ENCODE measurements around the gene EFNB2.

Gene EFNB2

DNA sequence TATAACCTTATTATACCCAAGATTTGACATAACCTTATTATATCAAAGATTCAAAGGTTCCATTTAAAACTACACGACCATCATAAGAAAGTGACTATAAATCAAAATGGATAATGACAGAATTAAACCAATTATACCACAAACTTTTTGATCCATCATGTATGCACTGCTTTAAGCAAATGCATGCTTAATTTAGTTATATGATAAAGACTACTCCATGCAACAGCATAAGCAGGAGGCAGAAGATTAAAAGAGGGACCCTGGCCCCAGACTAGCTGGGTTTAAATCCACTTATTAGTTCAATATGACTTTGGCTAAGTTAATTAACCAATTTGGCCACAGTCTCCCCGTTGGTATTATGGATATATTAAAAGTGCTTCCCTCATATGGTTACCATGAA, 11.4 kb downstream of the EFNB2 start:
- no peak for DNase-seq

DNA sequence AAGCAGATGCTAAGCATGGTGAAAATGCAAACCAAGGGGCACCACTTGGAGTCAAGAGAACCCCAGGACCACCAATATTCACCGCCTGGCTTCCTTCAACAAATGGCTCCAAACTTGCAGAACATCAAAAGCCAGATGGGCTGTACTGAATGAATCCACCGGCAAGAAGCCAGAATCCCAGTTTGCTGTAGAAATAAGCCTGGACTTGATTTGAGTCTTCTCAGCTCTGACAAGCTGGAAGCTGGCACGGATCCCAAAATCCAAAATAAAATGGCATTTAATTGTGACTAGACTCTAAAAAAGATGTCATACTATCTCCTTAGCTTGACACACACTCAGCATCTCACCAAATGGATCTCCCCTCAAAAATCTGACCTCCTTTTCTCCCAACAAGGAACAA, 11.9 kb downstream of the EFNB2 start:
- no peak for DNase-seq

DNA sequence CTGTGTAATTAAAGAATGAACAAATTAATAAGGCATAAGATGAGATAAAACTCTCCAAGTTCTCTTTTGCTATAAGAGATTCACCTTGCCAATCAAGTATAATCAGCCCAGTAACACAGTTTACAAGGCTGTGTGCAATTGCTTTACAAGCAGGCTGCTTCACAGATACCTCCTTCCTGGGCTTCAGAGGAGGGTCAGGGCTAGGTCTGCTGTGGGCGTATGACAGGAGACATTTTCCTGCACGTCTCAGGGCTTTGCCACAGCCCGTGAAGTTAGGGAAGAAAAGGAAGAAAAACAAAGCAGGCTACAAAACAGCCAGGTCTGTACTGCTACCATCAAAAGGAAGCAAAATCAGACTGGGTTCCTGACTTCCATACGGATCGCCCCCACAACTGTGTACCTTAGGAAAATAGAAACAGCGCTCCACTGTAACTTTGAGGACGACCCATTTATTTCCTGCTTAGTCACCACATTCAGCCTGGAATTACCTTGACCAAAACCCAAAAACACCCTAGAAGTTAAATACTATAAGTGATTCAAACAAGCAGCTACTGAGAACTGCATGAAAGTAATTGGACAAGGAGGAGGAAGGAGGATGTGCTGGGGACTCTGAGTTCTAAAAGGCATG, 12.4 kb downstream of the EFNB2 start:
- no peak for DNase-seq

DNA sequence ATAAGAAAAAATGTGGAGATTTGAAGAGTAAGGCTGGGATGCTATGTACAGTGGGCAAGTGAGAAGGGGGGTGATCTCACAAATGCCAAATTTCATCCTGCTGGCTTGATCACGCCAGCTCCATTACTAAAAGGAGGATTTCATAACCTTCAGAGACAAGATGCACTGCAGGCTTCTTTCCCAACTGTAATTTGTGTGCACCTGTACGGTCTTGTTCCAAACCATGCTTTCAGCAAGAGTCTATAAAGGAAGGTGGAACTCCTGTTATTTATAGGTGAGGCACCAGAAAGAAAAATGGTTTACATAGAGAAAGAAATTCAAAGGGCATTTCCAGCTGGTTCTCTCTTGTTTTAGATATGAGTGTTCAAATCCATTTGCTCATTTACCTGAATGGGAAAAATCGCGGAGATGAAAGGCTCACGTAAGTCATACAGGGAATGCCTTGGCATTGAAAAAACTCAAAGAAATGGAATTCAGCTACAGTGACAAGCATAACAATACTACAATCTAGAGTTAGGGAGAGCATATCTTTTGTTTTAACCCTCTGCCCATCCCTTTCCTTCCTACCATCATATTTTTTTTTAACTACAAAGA, 13.3 kb downstream of the EFNB2 start:
- DNase-seq, result no peak

DNA sequence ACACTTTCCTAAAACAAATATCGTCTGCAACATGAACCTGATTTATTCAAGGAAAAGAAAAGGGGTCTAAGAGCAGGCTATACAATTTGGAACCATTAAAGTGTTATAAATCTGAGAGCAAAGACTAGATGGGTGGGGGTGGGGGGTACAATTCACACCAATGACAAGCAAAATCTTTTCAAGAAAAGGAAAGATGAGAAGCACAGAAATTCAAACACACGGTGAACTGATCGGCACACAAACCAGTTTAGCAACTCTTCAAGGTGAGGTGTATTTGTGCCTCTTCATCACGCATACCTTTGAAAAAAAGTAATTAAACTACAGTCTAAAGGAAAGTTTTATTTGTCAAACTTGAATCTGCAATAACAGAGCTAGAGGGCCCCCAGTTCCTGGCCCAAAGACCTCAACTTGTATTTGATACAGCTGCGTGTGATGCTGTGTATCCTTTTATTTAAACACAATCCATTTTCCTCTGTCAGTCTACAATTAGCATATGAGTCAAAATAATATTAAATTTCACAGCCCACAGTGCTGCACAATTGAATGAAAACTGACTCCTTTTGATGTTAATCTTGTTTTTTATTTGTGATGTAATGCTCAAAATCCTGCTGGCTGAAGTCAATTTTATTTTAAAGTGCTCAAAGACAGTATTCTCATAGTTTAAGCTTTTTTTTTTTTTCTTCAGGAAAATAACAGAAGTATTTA, 14.2 kb downstream of the EFNB2 start:
- no peak for DNase-seq

DNA sequence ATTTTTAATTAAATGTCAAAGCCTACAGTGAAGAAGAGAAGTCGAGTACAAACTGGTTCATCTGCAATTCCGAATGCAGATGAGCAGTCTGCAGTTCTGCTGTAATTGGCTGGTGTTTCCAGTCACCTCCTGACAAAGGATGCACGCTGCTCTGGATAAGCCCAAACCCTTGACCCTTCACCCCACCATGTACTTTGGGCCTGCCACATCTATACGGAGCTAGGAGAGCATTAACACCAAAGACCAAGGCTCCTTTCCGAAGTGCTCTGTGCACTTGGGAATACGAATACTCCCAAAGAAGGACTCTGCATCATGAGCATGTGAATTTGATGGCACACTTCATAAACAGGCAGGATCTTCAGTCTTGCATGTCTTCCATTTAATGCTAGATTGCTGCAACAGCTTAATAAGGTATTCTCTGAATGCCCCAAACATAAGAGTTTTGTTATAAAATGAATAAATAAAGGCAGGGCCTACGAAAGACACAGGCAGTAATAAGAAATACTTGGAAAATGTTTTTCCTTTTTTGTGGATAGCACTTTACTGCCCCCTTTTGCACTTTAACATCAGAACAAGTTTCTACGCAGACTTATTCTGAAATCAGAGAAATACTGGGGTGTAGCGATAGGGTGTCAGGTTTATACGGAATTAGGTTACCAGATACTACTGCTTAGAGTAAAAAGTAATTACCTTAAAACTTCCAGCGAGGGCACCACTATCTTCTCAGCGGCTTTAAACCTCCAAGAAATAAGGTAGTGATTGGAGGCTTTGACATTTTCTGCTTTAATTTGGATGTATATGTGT, 15.0 kb downstream of the EFNB2 start:
- no peak for DNase-seq

DNA sequence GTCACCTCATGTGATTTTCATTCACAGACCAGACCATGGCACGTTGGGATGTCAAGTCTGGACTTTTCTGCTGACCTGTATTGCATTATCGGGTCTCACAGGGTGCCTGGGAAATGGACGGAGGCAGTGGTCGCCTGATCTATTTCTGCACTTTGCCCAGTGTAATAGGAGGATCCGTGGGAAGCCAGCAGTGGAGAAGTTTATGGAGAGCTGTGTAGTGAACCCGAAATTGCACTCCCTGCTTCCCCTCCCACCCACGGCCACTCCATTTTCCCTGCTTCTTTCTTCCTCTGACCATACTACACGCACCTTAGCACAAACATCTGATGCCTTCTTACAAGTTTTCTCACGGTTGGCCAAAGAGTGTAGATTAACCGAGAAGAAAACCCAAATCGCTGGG, 16.9 kb downstream of the EFNB2 start:
- DNase-seq, result no peak

DNA sequence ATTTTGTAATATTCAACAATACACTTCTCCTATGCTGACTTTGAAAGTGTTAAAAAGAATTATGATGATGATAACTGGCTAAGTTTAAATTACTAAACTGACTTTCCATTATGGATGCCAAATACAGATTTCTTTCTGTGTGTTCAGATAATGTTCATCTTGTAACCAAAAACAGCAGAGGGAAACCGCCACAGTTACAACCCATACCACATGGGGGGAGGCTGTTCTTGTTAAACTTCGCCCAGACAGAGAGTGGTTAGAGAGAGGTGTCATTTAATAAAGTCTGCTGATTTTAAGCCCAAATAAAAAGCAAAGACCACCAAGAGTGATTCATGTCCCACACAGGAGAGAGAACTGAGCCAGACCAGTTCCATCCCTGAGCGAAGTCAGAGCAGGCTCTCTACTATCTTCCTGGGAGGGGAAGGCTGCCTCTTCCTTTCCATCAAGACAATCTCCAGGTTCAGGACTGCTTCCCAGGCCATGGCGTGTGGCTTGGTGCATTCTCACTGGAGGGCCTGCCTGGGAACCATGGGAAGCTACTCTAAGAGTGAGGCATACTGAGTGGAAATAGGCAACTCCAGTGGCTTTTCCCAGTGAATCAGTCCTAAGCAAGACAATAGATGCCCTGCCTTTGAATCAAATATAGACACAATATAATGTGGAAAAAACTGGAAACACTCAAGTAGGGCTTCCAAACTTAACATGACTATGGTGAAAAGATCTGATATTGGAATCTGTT, 18.2 kb downstream of the EFNB2 start:
- no peak for DNase-seq

DNA sequence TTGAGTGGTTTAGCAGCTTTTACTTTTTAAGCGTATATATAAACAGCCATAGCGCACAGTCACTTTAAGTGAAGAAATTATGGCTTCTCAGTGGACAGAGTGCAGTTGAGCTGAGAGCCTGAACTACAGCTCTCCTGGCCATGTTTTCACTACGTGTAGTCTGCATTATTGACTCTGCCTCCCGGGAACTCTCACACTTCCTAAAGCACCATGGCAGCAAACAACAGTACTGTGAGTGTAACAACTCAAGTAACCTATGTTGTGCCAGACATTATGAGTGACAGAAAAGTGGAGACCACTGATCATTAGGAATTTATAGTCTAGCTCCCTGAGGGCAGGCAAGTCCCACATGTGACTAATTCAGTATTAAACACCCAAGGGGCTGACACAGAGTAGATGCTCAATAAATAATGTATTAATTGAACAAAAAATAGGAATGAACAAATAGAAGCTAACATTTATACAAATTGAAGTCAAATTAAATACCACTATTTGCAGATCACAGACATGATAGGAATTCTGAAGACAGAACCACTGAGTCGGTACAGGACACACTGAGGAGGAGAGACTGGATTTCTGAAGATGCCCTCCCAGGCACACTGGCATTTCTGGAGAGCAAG, 19.7 kb downstream of the EFNB2 start:
- no peak for DNase-seq

DNA sequence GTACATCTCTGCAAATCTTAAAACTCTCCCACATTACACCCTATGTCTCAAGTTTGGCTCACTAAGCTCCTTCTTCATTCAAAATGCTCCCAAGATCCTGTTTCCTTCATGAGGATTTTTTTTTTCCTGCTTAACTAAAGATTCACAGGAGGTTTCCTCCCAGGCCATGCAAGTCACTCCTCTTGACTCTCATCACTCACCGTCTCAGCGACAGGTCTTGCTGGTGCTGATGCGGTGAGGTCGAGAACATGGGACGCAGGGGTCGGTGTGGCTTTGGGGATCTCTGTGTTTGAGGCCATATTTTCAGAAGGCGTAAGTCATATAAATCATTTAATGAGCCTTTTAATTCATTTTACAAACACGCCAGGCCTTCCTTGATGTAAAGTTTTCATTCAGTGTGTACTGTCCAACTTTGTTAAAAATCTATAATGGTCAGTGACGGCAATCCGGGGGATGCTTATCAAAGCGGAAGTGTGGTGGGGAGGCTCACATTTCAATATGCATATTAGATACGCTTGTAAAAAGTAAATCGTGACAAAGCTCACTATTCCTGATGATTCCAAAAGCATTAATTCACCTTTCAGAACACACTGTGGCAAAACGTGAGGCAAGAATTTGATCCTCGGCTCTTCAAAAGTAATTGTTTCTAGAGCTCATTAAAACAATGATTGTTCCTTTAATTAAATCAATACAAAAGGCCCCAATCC, 20.4 kb downstream of the EFNB2 start:
- DNase-seq, result no peak

DNA sequence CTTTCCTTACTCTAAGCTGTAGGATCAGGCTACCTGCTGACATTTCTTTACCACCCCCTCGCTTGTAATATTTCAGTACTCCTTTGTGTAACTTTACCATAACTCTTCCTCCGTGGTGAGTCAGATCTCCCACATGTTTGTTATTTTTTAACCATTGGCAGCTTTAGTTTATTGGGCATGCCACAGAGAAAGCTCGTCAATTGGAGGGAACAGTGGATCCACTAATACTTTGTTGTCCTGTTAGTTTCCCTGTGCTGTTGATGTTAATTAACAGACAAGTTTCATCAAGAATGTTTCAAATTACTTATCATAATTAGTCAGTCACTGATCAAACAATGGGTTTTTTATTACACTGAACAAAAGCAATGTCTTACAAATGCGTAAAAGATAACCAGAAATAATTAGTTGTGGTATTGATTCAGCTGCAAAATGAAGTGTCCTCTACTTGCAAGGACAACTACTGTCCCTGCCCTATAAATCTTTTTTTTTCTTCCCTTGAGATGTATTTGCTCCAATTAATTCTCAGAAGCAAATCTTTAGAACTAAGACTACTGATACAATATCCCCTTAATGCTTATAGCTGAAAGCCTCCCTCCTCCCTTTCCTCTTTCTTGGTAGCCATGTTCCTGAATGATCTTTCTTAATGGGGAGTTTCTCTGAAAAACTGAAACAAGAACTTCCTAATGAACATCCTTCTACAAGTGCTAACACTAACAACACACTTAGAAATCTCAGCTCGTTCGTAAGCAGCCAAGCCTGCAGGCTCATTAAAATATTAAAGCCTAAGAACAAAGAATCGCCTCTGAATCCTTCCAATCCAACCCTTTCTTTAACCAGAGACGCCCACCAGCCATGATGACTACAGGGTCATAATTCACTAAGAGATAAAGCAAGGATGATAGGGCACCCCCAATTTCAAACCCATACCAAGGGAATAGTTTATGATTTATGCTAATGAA, 22.2 kb downstream of the EFNB2 start:
- no peak for DNase-seq

DNA sequence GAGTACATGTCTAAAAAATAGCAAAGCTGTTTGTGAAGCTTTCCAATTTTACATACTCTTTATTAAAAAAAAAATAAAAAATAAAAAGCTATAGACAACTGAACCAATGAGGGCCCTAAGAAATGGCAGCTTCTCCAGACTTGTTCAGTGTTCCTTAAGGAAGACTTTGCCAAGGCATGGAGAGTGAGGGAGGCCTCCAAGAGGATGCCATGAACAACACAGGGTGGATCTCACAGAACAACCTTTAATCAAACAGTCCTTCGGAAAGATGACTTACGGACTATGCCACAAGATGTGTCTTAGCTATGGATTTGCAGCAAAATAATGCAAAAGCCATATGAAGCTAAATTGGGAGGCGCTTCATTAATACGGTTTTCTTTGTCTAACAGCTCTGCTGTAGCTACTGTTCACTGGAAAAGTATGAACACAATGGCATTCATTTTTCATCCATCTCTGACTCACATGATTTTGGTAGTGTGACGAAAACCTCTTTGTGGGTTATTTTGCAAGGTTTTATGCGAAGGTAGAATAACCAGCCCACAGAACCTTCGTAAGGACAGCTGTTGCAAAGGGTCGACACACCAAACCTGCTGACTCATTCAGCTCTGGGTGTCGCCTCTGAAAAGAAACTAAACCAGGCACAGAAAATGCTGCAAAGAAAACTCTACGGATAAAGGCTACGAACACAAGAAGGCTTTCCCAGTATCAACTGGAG, 27.7 kb downstream of the EFNB2 start:
- no peak for DNase-seq

DNA sequence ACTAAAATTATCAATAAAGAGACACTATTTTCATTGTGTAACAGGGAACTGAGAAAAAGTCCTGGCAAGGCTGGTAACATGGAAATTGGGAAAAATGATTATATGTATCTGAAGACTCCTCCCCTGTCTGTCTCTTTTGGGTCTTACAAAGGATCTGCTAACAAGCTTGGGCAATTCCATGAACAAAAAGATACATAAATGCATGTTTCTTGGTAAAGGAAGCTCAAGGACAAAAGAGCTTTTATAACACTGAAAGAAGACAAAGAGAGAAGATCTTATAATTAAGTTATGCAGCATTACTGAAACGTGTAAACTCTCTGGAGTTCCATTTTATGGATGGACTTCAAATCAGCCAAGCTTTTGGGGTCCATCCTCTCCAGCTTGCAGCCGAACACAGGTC, 29.2 kb downstream of the EFNB2 start:
- no peak for DNase-seq

DNA sequence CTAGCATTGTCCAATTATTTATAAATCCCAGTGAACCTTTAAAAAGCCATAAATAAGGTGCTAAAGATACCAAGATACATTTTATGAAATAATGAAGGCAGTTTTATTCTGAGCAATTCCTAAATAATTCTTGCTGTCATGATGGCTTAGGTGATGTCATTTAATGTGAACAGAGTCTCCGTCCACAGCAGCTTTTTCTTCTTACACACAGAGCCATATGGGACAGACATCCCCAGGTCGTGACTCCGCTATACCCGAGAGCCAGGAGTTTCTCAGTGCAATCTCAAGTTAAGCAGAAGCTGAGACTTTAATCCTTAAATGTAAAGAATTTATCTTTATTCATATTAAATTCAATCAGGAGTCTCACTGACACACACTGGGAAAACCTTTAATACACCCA, 29.7 kb downstream of the EFNB2 start:
- DNase-seq, result no peak

DNA sequence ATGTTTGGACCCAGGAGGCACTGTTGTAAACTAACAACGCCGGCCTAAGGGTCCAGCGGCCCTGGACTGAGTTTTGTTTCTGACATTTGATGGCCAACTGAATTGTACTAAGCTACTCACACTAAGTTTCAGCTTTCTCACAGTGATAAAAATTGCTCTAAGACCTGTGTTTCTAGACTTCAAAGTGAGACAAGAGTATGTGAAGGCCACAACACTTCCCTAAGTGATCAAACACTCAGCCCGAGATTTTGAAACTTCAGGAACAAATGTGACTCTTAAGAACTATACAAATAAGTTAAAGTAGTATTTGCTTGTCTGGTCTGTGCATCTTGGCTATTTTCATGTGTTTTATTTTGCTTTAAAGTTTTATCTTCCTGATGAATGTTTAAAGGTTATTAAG, 30.2 kb downstream of the EFNB2 start:
- DNase-seq, result no peak

DNA sequence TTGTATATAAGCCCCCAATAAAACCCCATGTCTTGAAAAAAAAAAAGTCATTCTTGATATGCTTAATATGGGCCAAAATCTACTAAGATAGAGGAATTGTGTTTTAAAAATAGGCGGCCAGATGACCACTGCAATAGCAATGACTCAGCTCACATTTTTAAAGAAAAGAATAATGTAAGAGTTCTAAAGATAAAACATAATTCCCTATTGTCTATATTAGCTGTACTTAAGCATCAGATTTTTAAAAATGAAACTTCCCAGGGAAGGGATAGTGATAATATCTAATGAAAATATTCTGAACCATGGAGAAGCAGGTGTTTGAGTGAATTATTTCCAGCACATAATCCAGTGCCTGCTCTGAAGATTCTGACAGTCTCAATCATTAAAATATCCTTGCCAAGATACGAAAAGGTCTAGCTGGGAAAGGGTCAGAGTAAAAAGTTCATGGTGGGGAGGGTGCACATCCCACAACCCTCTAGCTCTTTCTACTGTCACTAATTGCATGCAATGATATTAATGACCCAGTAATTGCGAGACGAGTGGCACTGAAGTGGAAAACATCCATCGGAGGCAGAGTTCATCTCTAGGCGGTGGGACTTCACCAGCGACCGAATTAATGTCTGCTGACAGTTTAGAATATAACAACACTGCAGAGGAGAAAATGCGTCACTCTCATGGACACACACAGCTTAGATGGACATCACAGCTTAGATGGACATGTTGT, 31.6 kb downstream of the EFNB2 start:
- no peak for DNase-seq

DNA sequence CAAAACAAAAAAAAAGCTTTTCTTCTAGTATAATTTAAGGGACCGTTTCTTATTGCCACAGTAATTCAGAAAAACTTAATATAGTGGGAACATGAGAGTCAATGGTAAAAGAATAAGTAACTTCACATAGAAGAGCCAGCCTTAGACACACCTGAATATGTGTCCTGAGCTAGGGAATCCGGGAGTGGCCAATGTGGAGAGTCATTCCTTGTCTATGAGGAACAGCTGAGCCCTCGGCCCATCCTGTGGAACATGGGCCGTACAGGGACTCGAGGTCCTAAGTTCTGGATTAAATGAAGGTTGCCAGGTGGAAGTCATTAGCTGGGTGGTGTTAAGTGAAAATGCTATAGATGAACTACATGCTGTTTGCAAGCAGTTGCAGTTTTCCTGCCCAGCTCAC, 32.2 kb downstream of the EFNB2 start:
- DNase-seq, result no peak

DNA sequence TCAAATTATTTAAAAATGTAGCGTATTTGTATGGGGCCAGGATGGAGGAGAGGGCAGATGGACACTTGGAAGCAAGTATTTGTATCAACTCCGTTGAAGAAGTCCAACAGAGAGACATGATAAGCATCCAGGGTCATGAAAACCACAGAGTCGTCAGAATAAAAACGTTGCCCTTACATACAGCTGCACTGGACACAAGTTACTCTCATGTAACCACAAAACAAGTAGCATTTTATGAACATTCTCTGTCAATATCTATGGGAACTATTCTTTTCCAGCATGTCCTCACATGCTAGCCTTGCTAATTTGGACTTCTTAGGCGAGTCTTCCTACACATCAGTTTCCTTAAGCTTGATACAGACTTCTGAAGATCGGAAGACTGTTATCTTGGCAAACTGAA, 35.0 kb downstream of the EFNB2 start:
- DNase-seq, result no peak

DNA sequence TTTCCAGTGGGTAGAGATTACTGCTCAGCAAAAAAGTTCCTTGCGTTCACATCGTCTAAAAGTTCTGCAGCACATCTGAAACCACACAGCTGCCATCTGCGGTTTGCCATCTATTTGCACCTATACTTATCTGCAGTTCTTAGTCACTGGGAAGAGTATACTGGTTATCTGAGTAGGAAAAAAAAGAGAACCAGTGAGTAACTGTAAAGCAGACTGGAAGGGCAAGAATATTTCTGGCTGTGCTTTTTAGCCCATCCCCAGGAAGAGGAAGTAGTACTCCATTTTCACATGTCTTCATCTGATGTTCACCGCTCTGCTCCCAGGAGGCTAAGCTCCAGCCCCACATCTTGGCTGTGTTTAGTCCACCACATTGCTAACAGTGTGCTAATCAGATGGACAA, 35.6 kb downstream of the EFNB2 start:
- DNase-seq, result no peak
